KG1 (cell line): ENCODE measurements around the gene PAIP2.
"Not testable (repeated sequence)": the region's sequence is repeated elsewhere in the genome, so short reads cannot be mapped to it uniquely, and the experiment has no call there.

Source experiments
- DNase-seq: peaks from one replicate; lab custom pipeline; 2025; lab: John Stamatoyannopoulos, UW

PAIP2 gene, protein sequence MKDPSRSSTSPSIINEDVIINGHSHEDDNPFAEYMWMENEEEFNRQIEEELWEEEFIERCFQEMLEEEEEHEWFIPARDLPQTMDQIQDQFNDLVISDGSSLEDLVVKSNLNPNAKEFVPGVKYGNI

DNA sequence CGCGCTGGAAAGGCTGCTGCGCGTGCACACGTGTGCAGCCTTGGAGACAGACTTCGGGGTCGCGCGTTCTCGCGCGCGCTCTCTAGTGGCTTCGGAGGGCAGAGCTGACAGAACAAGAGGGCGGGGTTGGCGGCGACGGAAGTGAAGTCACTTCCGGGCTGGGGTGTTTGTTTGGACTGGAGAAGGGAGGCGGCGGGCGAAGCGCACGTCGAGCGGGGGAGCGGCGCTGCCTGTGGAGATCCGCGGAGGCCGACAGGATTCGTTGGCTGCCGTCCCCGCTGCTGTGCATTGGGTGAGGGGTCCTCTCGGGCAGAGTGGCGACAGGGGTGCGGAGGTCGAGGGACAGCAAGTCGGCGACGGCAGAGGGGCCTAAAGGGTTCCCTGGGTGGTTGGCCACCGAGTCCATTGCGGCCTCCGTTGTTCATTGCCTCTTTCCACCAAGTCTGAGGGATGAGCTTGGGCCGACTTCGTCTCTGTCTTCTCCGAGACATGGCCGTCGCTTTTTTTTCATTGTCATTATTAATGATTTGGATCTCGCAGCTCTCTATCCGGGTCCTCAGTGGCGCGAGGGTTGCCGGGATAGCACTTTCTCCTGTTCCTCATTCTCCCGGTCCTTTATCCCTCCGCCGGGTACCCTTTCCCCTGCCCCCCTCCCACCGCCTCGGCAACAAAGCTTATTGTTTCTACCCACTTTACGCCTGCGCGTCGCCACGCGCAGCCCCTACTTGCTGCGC, at the start of gene PAIP2:
Gene PAIP2, plus strand, starts transcription at position 166 of the 734 bp plus-strand sequence. CDS start 21,931 bp downstream, outside the sequence.
- DNase-seq, result peak; percentile 44

DNA sequence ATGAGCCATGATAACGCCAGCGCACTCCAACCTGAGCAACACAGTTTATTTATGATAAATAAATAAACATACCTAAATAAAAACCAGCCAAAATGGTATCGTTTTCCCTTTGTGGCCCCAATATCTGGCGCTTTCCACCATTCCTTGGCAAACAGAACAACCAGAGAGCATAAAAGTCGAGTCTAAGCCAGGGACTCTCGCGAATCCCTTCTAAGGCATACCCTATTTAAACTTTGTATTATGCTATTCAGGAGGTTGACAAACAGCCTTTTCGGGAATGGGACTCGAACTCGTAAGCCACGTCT, 48.5 kb upstream of the PAIP2 start:
- DNase-seq, result no peak

DNA sequence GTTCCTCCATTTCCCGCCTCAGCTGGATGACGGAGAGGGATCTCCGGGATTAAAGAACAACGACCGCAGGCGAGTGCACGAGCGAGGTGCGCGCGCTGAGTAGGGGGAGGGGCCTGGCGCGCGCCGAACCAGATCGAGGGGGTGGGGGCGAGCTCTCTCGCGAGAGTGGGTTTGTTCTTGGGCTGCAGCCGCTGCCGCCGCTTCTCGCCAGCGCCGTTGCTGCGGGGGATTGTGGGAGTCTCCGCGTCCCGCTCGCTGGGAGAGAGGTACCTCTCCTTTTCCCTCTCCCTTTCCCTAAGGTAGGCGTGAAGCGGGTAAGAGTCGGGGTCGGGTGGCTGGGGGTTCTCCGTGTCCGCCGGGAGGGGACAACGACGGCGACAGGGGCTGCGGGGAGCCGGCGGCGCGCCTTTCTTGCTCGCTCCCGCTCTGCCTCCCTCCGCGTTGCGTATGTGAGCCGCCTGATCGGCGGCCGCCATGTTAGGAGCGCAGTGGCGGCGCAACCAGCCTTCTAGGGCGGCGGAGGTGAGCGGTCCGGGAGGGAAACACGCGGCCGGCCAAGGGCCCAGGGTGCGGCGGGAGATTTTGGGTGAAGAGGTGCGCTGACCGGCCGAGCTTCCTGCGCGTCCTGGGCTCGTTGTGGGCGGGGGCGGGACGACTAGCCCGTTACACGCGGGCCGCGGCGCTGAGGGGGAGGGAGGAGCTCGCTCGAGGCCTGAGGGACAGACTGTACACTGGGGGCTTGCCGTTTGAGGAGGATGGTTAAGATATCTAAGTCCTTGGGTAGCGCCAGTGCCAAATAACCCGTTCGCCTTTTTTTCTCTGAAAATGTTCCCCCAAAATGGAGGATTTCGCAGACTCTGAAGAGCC, 47.9 kb upstream of the PAIP2 start, which contains the start of gene MATR3:
Gene MATR3, plus strand, starts transcription at position 234 of the 867 bp plus-strand sequence. CDS start 13,676 bp downstream, outside the sequence.
- peak; percentile 51 for DNase-seq

DNA sequence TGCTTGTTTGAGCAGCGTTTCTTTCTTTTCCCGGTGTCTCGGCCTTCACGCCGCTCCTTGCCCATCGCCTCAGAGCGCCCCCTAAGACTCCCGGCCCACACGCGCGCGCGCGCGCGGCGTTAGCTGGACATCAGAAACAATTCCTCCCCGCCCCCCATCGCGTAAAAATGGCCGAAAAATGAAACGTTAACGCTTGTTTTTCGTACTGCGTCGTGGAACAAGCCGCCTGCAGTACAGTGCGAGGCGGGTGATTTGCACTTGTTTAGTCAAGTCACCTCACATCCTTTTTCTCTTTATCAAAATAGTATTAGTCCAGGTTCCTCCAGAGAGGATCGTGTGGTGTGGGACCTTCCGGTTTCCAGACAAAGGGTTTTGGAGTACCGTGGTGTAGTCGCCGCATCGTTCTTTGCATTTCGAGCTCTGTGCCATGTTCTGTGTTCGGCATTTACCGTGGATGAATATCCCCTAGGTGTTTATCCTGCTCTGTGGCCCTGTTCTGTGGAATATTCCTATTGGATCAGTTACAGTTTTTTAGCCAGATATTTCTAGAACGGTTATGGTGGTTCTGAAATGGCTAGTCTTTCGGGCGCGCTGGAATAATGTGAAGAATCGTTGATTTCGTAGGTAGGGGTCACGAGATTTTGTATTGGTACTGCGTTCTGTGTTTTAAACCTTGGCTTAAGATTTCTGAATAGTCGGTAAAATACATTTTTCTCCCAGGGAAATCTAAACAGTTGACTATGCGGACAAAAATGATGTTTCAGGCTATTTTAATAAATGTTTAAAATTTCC, 47.1 kb upstream of the PAIP2 start:
- DNase-seq, result no peak

DNA sequence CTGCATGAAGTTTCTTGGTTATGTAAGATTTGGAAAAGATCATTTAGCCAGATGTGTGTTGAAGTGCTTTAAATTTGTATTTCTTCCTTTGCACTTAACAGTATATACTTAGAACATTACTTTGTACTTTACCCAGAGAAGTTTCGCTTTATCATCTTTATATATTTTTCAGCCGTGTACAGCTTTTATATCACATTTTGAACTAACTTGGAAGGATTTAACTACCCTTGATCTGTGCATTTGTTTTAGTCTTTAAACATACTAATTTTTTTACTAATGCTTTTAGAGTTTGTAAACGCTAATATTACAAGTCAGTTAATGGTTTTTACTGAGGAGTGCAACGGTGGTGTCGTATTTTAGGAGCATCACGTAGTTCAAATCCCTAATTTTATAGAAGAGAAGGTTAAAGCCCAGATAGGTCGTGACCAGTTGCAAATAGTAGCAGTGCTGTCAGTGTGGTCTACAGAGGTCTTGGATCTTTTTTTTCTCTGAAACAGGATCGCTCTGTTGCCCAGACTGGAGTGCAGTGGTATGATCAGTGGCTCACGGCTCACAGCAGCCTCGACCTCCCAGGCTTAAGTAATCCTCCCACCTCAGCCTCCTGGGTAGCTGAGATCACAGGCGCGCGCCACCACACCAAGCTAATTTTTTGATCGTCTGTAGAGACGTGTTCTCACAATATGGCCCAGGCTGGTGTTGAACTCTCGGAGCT, 46.2 kb upstream of the PAIP2 start:
- no peak for DNase-seq

DNA sequence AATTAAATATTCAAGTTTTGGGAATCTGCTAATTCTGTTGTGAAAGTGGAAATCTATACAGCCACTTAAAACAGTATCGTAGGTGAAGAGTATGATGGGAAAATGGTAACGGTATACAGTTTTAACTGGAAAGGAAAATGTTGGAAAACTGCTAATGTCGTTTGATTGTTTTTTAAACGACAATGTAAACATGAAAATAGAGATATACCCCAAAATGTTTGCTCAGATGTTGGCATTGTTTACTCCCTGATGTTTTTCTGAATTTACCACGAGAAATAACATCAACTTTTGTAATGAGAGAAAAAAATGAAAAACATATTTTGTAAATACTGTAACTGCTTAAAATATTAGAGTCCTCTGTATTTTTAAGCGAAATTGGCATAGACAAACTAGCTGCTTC, 45.5 kb upstream of the PAIP2 start:
- DNase-seq, result no peak

DNA sequence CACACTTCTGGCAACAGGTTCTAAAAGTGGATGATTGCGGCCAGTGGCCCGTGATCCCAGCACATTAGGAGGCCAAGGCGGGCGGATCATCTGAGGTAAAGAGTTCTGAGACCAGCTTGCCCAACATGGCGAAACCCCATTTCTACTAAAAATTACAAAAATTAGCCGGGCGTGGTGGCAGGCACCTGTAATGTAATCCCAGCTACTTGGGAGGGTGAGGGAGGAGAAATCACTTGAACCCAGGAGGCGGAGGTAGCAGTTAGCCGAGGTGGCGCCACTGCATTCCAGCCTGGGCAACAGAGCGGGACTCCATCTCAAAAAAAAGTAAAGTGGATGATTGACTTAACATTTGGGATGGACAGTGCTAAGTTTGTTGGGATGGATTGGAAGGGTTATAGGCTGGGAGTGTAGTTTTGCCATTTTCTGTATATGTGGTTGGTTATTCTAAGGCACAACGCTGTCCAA, 44.8 kb upstream of the PAIP2 start:
- DNase-seq, result no peak

DNA sequence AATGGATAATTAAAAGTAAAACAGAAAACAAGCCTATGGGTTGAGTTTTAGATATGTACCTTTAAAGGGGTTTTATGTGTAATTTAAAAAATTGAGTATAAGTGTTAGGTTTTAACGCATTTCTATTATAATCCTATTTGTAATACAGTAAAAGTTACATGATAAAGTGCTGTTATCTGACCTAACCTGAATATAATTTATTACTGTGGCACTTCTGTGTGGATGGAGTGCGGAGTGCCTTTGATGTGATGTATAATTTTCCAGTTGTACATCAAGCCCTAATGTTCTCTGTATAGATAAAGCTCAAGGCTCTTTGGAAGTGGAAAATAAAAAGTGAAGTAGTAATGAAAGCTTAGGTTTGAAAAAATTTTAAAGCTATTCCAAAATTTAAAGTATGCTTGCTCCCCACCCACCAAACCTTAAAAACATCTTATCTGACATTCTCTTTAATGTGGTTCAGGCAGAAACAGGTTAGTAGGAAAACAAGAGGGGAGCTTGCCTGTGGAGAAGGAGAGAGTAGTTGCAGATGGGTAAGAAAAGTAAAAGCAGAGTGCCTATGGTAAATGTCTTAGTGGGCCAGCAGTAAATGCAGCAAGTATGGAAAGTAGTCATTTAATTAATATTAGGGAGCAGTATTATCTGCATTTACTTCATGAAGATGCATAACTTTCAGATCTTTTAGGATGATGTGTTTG, 44.1 kb upstream of the PAIP2 start:
- DNase-seq, result no peak

DNA sequence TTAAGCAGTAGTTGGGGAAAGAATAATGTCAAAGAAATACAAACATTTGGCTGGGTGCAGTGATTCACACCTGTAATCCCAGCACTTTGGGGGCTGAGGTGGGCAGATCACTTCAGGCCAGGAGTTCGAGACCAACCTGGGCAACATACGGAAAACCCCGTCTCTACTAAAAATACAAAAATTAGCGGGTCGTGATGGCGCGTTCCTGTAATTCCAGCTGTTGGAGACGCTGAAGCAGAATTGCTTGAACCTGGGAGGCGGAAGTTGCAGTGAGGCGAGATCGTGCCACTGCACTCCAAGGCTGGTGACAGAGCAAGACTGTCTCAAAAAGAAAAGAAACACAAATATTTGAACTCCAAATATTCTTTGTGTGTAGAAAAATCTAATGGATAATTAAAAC, 43.4 kb upstream of the PAIP2 start:
- DNase-seq, result no peak

DNA sequence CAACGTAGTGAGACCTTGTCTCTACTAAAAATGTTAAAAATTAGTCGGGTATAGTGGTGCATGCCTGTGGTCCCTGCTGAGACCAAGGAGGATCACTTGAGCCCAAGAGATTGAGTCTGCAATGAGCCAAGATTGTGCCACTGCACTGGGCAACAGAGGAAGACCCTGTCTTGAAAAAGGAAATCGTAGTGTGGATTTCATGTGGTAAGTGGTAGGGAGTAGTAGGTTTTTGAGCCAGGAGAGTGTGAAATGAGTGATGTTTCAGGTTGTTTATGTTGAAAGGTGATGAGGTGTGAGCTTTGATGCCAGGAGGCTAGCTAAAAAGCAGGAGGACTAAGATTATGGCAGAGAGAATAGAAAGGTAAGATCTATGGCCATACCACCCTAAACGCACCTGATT, 42.2 kb upstream of the PAIP2 start:
- DNase-seq, result no peak

DNA sequence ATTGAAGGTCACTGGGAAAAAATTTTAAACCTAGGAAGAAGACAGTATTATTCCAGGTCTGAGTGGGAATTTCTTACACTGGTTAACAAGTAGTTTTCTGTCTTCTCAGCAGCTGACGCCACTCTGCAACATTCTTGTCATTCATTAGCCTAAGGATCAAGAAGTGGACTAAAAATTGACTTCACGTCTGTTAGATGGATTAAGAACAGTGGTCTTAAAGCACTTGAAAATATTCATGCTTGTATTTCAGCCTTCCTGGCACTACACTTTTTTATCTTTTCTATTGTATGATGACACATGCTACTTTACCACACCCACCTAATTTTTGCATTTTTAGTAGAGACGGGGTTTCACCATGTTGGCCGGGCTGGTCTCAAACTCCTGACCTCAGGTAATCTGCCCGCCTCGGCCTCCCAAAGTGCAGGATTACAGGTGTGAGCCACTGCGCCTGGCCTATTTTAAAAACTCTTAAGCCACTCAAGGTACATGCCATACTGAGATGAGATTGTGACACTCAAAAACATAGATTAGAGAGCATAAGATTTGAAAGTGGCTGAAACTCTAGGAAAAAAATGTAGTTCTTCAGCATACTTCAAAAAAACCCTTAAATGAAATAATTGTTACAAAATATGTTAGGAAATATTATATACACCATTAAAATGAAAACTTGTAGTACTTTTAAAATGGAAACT, 39.7 kb upstream of the PAIP2 start:
- no peak for DNase-seq

DNA sequence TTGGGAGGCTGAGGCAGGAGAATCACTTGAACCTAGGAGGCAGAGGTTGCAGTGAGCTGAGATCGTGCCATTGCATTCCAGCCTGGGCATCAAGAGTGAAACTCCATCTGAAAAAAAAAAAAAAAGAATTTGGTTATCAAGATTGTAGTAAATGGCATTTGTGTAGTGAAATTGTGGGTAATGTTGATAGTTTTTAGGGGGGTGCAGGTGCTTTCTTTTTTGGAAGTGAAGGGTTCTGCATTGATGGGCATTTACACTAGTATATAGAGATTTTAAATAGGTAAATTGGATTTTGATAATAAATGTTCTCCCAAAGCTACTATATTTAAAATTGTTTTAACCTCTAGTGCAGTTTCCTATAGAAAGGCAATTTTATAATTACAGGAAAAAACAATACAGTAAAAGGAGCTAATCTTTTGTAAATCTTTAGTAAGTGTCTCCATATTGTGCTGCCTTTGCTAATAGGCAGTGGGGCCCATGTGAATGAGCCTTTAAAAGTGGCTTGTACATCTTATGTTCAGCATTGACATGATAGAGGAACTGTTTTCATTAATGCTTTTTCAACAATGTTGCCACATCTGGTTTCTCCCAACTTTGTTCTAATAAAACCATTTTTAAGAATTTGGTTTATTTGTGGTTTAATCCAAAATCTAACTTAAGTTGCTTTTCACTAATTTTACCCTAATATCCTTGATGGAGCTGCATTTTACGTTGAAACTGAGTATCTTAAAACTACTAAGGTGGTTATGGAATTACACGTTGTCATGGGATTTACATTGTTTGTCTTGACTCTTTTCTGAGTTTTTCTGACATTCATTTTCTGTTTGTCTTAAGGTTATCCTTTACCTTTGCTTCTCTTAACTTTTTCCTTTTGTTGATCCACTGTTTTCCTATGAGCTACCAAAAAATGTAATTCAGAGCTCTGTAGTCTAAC, 37.0 kb upstream of the PAIP2 start:
- DNase-seq, result no peak

DNA sequence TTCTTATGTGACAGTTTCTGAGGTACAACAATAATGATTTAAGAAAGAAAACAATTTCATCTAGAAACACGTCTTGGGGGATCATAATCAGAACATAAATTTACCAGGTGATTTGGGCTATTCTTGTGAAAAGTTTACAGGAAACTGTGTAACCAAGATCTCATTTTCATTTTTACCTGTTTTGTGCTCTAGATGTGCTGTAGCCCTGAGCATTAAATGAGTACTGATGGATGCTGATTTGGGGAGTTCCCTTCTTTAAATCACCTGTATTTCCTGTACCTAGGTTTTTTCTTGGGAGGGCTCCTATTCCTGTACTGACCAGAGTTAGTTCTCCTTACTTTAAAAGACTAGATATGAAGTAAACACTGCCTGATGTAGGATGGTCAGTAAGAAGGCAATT, 35.5 kb upstream of the PAIP2 start:
- no peak for DNase-seq

DNA sequence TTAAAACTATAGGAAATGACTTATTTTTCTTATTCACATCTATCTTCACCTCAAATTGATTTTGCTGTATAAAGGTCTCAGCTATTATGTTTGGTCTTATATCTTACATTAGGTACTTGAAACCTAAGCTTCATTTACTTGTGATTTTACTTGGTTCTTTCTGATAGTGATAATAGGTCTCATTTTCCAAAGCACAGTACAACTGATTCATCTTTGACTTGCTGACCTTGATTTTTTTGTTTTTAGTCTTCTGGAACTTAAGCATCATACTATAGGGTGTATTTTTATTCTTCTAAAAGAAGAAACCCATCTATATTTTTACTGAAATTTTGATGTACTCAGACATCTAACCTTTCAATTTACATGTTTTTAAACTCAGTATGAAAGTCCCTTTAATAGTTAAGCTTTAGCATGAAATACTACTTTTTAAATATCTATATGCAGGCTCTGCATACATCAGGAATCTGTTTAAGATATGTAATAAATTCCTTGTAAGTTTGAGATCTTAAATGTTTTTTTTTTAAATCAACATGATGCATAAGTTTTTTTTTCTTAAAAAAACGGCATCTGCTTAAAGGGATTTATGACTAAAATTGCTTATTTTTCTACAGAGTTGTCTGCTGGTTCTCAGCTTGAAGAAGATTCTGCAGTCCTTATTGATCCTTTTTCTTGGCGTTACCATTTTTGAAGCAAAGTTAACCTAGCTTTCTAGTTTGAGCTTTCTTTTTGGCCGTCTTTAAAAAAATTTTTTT, 34.9 kb upstream of the PAIP2 start:
- no peak for DNase-seq

DNA sequence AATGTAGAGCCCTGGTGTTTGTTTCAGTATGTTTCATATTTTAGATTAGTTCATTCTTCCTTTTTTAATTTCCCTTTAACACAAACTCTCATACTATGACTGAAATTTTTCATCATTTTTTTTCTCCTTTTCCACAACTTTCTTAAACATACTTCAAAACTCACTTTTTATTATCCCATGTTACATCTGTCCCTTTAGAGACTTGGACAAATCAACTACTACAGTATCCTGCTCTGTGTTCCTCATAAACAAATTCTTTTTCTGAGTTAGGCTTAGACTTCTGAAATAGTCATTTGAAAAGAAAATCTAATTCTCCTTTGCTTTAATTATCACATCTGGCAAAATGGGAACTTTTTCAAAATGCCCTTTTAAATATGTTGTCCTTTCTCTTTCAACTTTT, 32.9 kb upstream of the PAIP2 start:
- DNase-seq, result no peak

DNA sequence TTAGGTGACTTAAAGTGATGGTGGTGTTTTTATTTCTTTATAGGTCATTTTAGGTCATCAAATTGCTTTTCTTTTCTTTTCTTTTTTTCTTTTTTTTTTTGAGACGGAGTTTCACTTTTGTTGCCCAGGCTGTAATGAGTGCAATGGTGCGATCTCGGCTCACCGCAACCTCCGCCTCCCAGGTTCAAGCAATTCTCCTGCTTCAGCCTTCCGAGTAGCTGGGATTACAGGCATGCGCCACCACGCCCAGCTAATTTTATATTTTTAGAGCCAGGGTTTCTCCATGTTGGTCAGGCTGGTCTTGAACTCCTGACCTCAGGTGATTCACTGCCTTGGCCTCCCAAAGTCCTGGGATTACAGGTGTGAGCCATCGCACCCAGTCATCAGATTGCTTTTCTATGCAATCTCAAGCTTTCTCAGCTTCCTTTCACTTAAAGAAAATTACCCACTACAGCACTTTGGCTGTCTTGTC, 30.9 kb upstream of the PAIP2 start:
- not testable (repeated sequence) for DNase-seq

DNA sequence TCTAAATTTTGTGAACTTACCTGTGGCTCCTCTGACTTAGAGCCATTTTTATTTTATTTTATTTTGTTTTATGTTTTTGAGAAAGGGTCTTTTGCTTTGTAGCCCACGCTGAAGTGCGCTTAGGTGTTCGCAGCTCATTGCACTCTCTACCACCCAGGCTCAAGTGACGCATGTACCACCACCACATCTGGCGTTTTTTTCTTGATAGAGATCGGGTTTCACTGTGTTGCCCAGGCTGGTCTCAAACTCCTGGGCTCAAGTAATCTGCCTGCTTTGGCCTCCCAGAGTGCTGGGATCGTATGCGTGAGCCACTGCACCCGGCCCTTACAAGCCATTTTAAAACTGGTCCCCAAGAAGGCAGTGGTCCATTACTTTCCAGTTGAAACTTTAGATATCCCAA, 29.6 kb upstream of the PAIP2 start:
- DNase-seq, result no peak

DNA sequence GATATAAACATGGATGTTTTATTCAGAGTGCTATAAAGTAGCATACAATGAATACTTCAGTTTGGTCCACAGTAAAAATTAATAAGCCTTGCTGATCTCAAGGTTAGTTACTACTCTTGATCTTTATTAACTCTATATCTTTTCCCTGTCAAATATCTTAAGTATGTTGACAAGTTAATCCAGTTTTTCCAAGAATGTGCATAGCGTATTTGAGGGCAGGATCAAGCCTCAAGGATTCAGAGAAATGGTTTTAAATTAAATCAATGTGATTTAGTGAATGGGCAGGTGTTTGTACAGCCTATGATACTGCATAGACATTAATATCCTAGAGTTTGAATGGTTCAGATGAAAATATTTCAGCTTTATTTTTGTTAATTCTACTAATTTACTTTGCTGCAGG, 27.4 kb upstream of the PAIP2 start:
- no peak for DNase-seq
